Adrenal gland (tissue), 5 donors: ENCODE measurements around the gene LIAS.

Experiments used
- POLR2A ChIP-seq, 2 donors: fragments of 450-650 bp; IDR thresholded peaks; one replicate each; pipeline ENCODE4 v1.6.1; 2017; ENCODE audit warnings: antibody characterized with exemption in 2 of 2, mild to moderate bottlenecking in 2 of 2, moderate library complexity in 1 of 2
- TF ChIP-seq, protein P1 (sequence below), 6 experiments: fragments of 450-650 bp in 4 of 6; fragments of 200-600 bp in 2 of 6; sonication (generic) in 1 of 6; IDR thresholded peaks; 1 replicate in 5 of 6; 2 replicates in 1 of 6; pipeline versions ENCODE4 v1.5.1 to v1.8.0; 2016 to 2021; ENCODE audit warnings: antibody characterized with exemption in 6 of 6, mild to moderate bottlenecking in 2 of 6, moderate library complexity in 1 of 6
- donor health status: DM: no; HTN: no; CAD: no.

DNA sequence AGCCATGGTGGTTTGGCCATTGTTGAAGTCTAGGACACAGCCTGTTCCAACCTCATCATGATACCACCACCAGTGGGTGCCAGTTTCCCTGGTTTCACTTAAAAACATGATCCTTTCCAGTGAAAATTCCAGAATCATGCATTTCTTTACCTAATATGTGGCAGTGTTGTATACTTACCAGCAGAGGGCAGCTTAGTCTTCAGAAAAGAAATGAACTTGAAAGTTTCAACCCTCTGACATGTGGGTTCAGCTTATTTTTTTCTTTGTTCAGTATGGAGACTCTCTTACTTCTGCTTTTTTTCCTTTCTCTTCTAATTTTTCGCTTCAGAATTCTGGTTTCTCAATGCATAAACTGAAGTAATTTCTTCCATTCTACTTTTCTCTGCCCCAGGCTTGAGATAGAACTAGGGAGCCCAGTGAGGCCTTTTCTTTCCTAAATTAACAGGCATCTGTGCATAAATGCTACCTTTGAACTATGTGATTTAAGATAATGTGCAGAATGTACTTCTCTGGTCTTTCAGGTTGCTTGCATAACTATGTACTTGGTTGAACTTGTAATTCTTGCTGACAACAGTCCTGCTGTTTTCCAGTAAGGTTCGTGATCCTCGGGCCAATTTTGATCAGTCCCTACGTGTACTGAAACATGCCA, 10.7 kb downstream of the LIAS start:
- TF ChIP-seq, protein P1, sequence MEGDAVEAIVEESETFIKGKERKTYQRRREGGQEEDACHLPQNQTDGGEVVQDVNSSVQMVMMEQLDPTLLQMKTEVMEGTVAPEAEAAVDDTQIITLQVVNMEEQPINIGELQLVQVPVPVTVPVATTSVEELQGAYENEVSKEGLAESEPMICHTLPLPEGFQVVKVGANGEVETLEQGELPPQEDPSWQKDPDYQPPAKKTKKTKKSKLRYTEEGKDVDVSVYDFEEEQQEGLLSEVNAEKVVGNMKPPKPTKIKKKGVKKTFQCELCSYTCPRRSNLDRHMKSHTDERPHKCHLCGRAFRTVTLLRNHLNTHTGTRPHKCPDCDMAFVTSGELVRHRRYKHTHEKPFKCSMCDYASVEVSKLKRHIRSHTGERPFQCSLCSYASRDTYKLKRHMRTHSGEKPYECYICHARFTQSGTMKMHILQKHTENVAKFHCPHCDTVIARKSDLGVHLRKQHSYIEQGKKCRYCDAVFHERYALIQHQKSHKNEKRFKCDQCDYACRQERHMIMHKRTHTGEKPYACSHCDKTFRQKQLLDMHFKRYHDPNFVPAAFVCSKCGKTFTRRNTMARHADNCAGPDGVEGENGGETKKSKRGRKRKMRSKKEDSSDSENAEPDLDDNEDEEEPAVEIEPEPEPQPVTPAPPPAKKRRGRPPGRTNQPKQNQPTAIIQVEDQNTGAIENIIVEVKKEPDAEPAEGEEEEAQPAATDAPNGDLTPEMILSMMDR (IDR thresholded peaks at IDR 0.05): peak; percentile 86 to 98 (median 92)
- TF ChIP-seq POLR2A (IDR thresholded peaks at IDR 0.05): no peak
